Endothelial cell of umbilical vein (primary cell): Measurements from ENCODE around the gene SHISA2. TPM values are rescaled to one million over a fixed set of nuclear protein-coding genes. Genes with fewer than 3 reads are reported as not detected.

Experiments
- BruUV-seq: library from RNA; stranded (reverse); fragments of 400-500 nt; replicated peaks from 2 replicates; lab custom pipeline; 2021; lab: Mats Ljungman, UMichigan
- CTCF ChIA-PET: fragments of 300-600, 350-600 bp; sonication (Branson Sonifier 250); formaldehyde crosslinking; loops from one replicate; lab custom pipeline; 2021; ENCODE audit warnings: antibody characterized with exemption, inconsistent platforms; lab: Charles Lee
- POLR2A ChIA-PET: fragments of 300-600, 350-600 bp; sonication (Branson Sonifier 250); formaldehyde crosslinking; loops from one replicate; lab custom pipeline; 2021; ENCODE audit warnings: antibody characterized with exemption, inconsistent platforms; lab: Charles Lee
- DNase-seq: peaks from one replicate; pipeline ENCODE4 v3.0.0-alpha.2; 2011; ENCODE audit warnings: low read depth, low spot score
- FAIRE-seq: peaks from 2 replicates; lab custom pipeline; 2011; peaks lifted over from hg19 to GRCh38; lab: Jason Lieb, UNC
- H2AFZ ChIP-seq: 2 replicates; pipeline ENCODE4 v1.6.0; 2012; ENCODE audit warnings: low read depth, low read length, control low read depth, inconsistent platforms
- H3K27ac ChIP-seq: 2 replicates; pipeline ENCODE4 v1.5.1; 2011; ENCODE audit warnings: low read depth, mild to moderate bottlenecking, control low read depth, low read length, moderate library complexity; ENCODE audit not compliant: insufficient read depth
- H3K27me3 ChIP-seq, 2 experiments: 2 replicates each; pipeline versions ENCODE4 v1.6.0 to v1.6.1; 2011; ENCODE audit warnings: low read length in 2 of 2, mixed read lengths in 1 of 2; ENCODE audit not compliant: control insufficient read depth in 2 of 2, insufficient read depth in 2 of 2
- H3K36me3 ChIP-seq, 2 experiments: 2 replicates in 1 of 2; 3 replicates in 1 of 2; pipeline ENCODE4 v1.5.1; 2011; ENCODE audit warnings: low read length in 2 of 2, mild to moderate bottlenecking in 1 of 2, moderate library complexity in 1 of 2; ENCODE audit not compliant: control insufficient read depth in 2 of 2, insufficient read depth in 2 of 2; ENCODE audit errors: extremely low read depth in 1 of 2
- H3K4me1 ChIP-seq: 3 replicates; pipeline ENCODE4 v1.5.1; 2011; ENCODE audit warnings: mild to moderate bottlenecking, low read length; ENCODE audit not compliant: control insufficient read depth, insufficient read depth; ENCODE audit errors: extremely low read depth
- H3K4me2 ChIP-seq: 2 replicates; pipeline ENCODE4 v1.6.1; 2011; ENCODE audit warnings: low read length, control low read depth, mixed read lengths; ENCODE audit not compliant: insufficient read depth
- H3K4me3 ChIP-seq, 3 experiments: fragments of 200-600 bp in 1 of 3; sonication (generic), shearing (Covaris generic) in 1 of 3; replicated peaks in 1 of 3; 2 replicates each; pipeline ENCODE4 v1.5.1; 2011 to 2016; ENCODE audit warnings: control low read depth in 3 of 3, low read length in 3 of 3, mild to moderate bottlenecking in 2 of 3, inconsistent platforms in 1 of 3, low read depth in 1 of 3, moderate library complexity in 1 of 3; ENCODE audit not compliant: insufficient read depth in 1 of 3
- H3K79me2 ChIP-seq: 2 replicates; pipeline ENCODE4 v1.6.0; 2012; ENCODE audit warnings: low read length, inconsistent platforms; ENCODE audit not compliant: control insufficient read depth, insufficient read depth
- H3K9ac ChIP-seq: replicated peaks from 2 replicates; pipeline ENCODE3; 2011; ENCODE audit warnings: low read length, control low read depth; ENCODE audit not compliant: insufficient read depth; ENCODE audit errors: extremely low read depth
- H3K9me1 ChIP-seq: replicated peaks from 3 replicates; pipeline ENCODE4 v1.6.0; 2011; ENCODE audit warnings: mild to moderate bottlenecking, low read length; ENCODE audit not compliant: control insufficient read depth, insufficient read depth; ENCODE audit errors: extremely low read depth
- H3K9me3 ChIP-seq: replicated peaks from 2 replicates; pipeline ENCODE4 v1.5.1; 2012; ENCODE audit warnings: low read length, inconsistent platforms; ENCODE audit not compliant: control insufficient read depth, insufficient read depth
- H4K20me1 ChIP-seq: replicated peaks from 2 replicates; pipeline ENCODE3; 2011; ENCODE audit warnings: mild to moderate bottlenecking, low read length; ENCODE audit not compliant: control insufficient read depth, insufficient read depth; ENCODE audit errors: extremely low read depth
- EZH2 ChIP-seq: IDR thresholded peaks from 2 replicates; pipeline ENCODE4 v1.6.1; 2012; ENCODE audit warnings: borderline replicate concordance, low read depth, mild to moderate bottlenecking, moderate library complexity, low read length, inconsistent platforms; ENCODE audit not compliant: severe bottlenecking
- FOS ChIP-seq: IDR thresholded peaks from 2 replicates; pipeline ENCODE4 v1.6.1; 2011; ENCODE audit warnings: mild to moderate bottlenecking, low read length, moderate library complexity, borderline replicate concordance; ENCODE audit not compliant: insufficient read depth
- GATA2 ChIP-seq: IDR thresholded peaks from 2 replicates; pipeline ENCODE4 v1.7.0; 2011; ENCODE audit warnings: low read depth, mild to moderate bottlenecking, moderate library complexity, mixed read lengths, low read length; ENCODE audit not compliant: insufficient read length, insufficient read depth
- POLR2A ChIP-seq: IDR thresholded peaks from 2 replicates; pipeline ENCODE4 v1.6.1; 2012; ENCODE audit warnings: low read depth, mild to moderate bottlenecking, control low read depth, low read length
- POLR2AphosphoS5 ChIP-seq: IDR thresholded peaks from 2 replicates; pipeline ENCODE4 v1.6.1; 2012; ENCODE audit warnings: low read depth, mild to moderate bottlenecking, control low read depth, low read length, moderate library complexity; ENCODE audit not compliant: insufficient read depth
- dilution Hi-C: fragments of 300-500 bp; cut with MboI; formaldehyde crosslinking; loops from one replicate; pipeline ENCODE4 v1.15.0; 2019; ENCODE audit warnings: low sequenced_read_pairs; ENCODE audit not compliant: extremely low pct_ligation_motif_present
- intact Hi-C: fragments of 100-400 bp; cut with micrococcal nuclease; formaldehyde crosslinking; loops from one replicate; pipeline ENCODE4 v1.10.0; 2022
- polyA plus RNA-seq, 4 experiments: library from polyadenylated mRNA; depleted of rRNA in 3 of 4; stranded (reverse) in 3 of 4; unstranded in 1 of 4; fragments of >200 nt; gene quantifications; 2 replicates each; pipeline versions ENCODE4 v1.2.1 to v1.2.3, GENCODE V29; 2011 to 2012; ENCODE audit warnings: missing spikeins in 1 of 4
- total RNA-seq: library from RNA; stranded (reverse); gene quantifications from 2 replicates; pipeline ENCODE4 v1.2.3, GENCODE V29; 2021
- TF ChIP-seq, protein P1 (sequence below), 2 donors: IDR thresholded peaks; 1 replicate in 1 of 2; 2 replicates in 1 of 2; pipeline ENCODE4 v1.5.1; 2011; ENCODE audit warnings: low read length in 2 of 2, mild to moderate bottlenecking in 2 of 2, moderate library complexity in 2 of 2, control low read depth in 1 of 2, inconsistent platforms in 1 of 2, low read depth in 1 of 2; ENCODE audit not compliant: insufficient read depth in 1 of 2; ENCODE audit errors: extremely low read depth in 1 of 2

SHISA2 gene
- total and polyA plus RNA-seq, 2 donors (not counting 3 experiments of a cell fraction or from before 2014, with no cell fraction given) = 1.5 to 2.5 TPM

DNA sequence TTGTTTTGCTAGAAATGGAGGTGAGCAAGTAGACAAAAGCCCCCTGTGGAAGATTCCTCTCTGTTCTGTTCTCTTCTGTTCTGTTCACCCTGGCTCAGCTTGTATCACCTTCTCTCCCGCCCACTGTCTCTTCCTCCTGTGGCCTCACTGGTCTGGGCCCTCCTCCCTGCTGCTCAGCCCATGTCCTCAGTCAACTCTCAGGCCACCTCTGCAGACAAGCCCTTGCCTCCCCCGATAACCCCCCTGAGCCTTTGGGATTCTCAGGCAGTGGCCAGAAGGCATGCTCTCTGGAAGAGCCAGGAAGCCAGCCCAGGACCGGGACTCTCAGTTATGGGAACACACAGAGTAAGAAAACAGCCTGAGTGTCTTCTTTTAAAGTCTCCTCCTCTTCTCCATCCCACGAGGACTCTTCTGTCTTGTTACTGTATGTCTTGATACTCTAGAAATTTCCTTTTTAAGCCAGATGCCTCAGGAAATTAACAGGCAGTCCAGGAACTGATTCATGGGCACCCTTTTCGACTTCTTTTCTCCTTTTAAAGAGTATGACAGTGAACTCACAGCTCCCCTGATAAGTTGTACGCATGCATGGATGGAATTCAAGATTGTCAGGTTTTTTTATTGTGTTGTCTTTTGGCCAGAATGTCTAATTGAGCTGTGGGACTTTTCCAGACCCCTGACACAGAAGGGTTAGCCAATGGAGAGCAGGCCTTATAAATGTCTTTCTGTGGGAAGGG, 33.7 kb downstream of the SHISA2 start:
- no TSS peak for BruUV-seq
- H3K4me3 ChIP-seq = no peak overlapping the region
- H3K27ac ChIP-seq = peak overlapping the region; percentile 89
- no peaks in the 10 kb centered on the region for H3K79me2 ChIP-seq
- no peaks in the 10 kb centered on the region for H3K27me3 ChIP-seq
- TF ChIP-seq POLR2AphosphoS5 (peak; percentile 36), GATA2 (peak; percentile 63), EZH2 (no peak), POLR2A (no peak), FOS (peak; percentile 79)
- TF ChIP-seq, protein P1, sequence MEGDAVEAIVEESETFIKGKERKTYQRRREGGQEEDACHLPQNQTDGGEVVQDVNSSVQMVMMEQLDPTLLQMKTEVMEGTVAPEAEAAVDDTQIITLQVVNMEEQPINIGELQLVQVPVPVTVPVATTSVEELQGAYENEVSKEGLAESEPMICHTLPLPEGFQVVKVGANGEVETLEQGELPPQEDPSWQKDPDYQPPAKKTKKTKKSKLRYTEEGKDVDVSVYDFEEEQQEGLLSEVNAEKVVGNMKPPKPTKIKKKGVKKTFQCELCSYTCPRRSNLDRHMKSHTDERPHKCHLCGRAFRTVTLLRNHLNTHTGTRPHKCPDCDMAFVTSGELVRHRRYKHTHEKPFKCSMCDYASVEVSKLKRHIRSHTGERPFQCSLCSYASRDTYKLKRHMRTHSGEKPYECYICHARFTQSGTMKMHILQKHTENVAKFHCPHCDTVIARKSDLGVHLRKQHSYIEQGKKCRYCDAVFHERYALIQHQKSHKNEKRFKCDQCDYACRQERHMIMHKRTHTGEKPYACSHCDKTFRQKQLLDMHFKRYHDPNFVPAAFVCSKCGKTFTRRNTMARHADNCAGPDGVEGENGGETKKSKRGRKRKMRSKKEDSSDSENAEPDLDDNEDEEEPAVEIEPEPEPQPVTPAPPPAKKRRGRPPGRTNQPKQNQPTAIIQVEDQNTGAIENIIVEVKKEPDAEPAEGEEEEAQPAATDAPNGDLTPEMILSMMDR (IDR thresholded peaks at IDR 0.05; ENCODE audit: extremely low read depth in 1 of 2, insufficient read depth in 1 of 2, low read depth in 1 of 2, low read length in 2 of 2) = no peak
- no peaks in the 10 kb centered on the region for H4K20me1 ChIP-seq
- H3K9me3 ChIP-seq = peaks cover 2% of the 10 kb centered on the region
- H2AFZ ChIP-seq = peak overlapping the region; percentile 48
- peak; percentile 78 for DNase-seq
- dilution Hi-C loops (no loop called here), intact Hi-C loops (loop anchor here (10.0 kb wide), 2 partner anchors 207 to 703 kb away; partner anchors contain the start of gene RNF6)
- H3K4me2 ChIP-seq = peak overlapping the region; percentile 21
- no peaks in the 10 kb centered on the region for H3K36me3 ChIP-seq
- ChIA-PET POLR2A (interaction anchor here (1.8 kb wide), 1 partner anchor 34 kb away, joined by 5 read pairs; the partner anchor contains the start of gene SHISA2), CTCF (interaction anchor here (1.2 to 2.8 kb wide), 3 partner anchors 11 to 33 kb away, joined by 3 to 11 read pairs (median 8); partner anchors contain the start of gene SHISA2)
- H3K4me1 ChIP-seq = peaks cover 88% of the 10 kb centered on the region
- H3K9me1 ChIP-seq = no peaks in the 10 kb centered on the region
- peak; percentile 70 for FAIRE-seq
- H3K9ac ChIP-seq = peak overlapping the region; percentile 34
